Measurements from ENCODE around the gene CLECL1. TPM values are rescaled to one million over a fixed set of nuclear protein-coding genes. Genes with fewer than 3 reads are reported as not detected.
"Not testable (repeated sequence)": the region's sequence is repeated elsewhere in the genome, so short reads cannot be mapped to it uniquely, and the experiment has no call there.

The CLECL1 gene
- total RNA-seq, 1 donor from 2014 or later: 1.7 TPM

GRCh38 chr12:9708853-9709252 lies 24.0 kb downstream of the CLECL1 start:
- H3K27me3 ChIP-seq (ENCODE audit: low read depth): no peaks in the 10 kb centered on the region
- no peaks in the 10 kb centered on the region for H3K36me3 ChIP-seq
- H3K27ac ChIP-seq: no peak overlapping the region
- no peak for TF ChIP-seq CTCF (IDR thresholded peaks at IDR 0.05)
- DNase-seq (no peak), ATAC-seq (no peak)
- H3K9me3 ChIP-seq: no peaks in the 10 kb centered on the region
- H3K4me3 ChIP-seq: no peak overlapping the region
- no peaks in the 10 kb centered on the region for H3K4me1 ChIP-seq
- intact Hi-C loops (cut with DNase I): loop anchor here (5.0 kb wide), 1 partner anchor 72 kb away; no protein-coding TSS in a partner anchor

GRCh38 chr12:9707864-9708808 lies 24.8 kb downstream of the CLECL1 start:
- no peaks in the 10 kb centered on the region for H3K36me3 ChIP-seq
- no peaks in the 10 kb centered on the region for H3K4me1 ChIP-seq
- ATAC-seq (peak; percentile 85 to 89), DNase-seq (peak; percentile 59)
- H3K27ac ChIP-seq: no peak overlapping the region
- H3K27me3 ChIP-seq (ENCODE audit: low read depth): no peaks in the 10 kb centered on the region
- no peaks in the 10 kb centered on the region for H3K9me3 ChIP-seq
- peak; percentile 84 for TF ChIP-seq CTCF (IDR thresholded peaks at IDR 0.05)
- intact Hi-C loops (cut with DNase I): loop anchor here (5.0 kb wide), 1 partner anchor 71 kb away; no protein-coding TSS in a partner anchor
- no peak overlapping the region for H3K4me3 ChIP-seq

GRCh38 chr12:9707356-9707755 lies 25.5 kb downstream of the CLECL1 start:
- Histone ChIP-seq H3K27ac (no peak overlapping the region), H3K27me3 (ENCODE audit: low read depth) (no peaks in the 10 kb centered on the region), H3K36me3 (no peaks in the 10 kb centered on the region), H3K4me1 (no peaks in the 10 kb centered on the region), H3K4me3 (no peak overlapping the region), H3K9me3 (no peaks in the 10 kb centered on the region)
- ATAC-seq: no peak
- intact Hi-C loops (cut with DNase I): loop anchor here (5.0 kb wide), 1 partner anchor 70 kb away; no protein-coding TSS in a partner anchor
- no peak for TF ChIP-seq CTCF (IDR thresholded peaks at IDR 0.05)
- no peak for DNase-seq

- no peak for TF ChIP-seq CTCF (IDR thresholded peaks at IDR 0.05)
- ATAC-seq (no peak), DNase-seq (no peak)
- no peaks in the 10 kb centered on the region for H3K27me3 ChIP-seq (ENCODE audit: low read depth)
- H3K27ac ChIP-seq: no peak overlapping the region
- no peaks in the 10 kb centered on the region for H3K9me3 ChIP-seq
- no peak overlapping the region for H3K4me3 ChIP-seq
- no peaks in the 10 kb centered on the region for H3K36me3 ChIP-seq
- intact Hi-C loops (cut with DNase I): loop anchor here (5.0 kb wide), 1 partner anchor 69 kb away; no protein-coding TSS in a partner anchor
- no peaks in the 10 kb centered on the region for H3K4me1 ChIP-seq
These were observed 26.7 kb downstream of the CLECL1 start for GRCh38 chr12:9706086-9706685.

GRCh38 chr12:9704561-9704960 lies 28.3 kb downstream of the CLECL1 start:
- intact Hi-C loops (cut with DNase I); H3K36me3 ChIP-seq; DNase-seq; H3K27ac ChIP-seq; ATAC-seq; H3K27me3 ChIP-seq (ENCODE audit: low read depth); H3K9me3 ChIP-seq; H3K4me3 ChIP-seq: not testable (repeated sequence)
- peaks cover 10% of the 10 kb centered on the region for H3K4me1 ChIP-seq

All from lower lobe of right lung (tissue), 2 donors.